ENCODE results near the gene CCDC51. TPM values are rescaled to one million over a fixed set of nuclear protein-coding genes. Genes with fewer than 3 reads are reported as not detected.

The CCDC51 gene
- polyA plus RNA-seq, 1 of the 3 experiments (the other 2 are of a cell fraction) = 24.2 TPM

GRCh38 chr3:48473617-48473952, 33.7 kb upstream of the CCDC51 start:
- H3K9me3 ChIP-seq = no peaks in the 10 kb centered on the region
- no peak overlapping the region; a peak in 1 of 4 replicates for H3K4me3 ChIP-seq (ENCODE audit: low read depth in 2 of 2, low read length in 1 of 2)
- 91% methylated on average over 5 of the region's 5 CpGs for WGBS (ENCODE audit: low lambda C conversion rate)
- no peak for DNase-seq
- ChIA-PET CTCF (interaction anchor here (0.8 to 6.4 kb wide), 13 partner anchors 9 to 80 kb away, joined by 3 to 27 read pairs (median 5); partner anchors contain the start of gene SHISA5), POLR2A (interaction anchor here (0.6 to 2.2 kb wide), 2 partner anchors 24 to 30 kb away, joined by 3 to 9 read pairs; partner anchors contain the start of gene SHISA5)
- TF ChIP-seq RFX5 (IDR thresholded peaks at IDR 0.05; ENCODE audit: low read length) = no peak
- H3K4me1 ChIP-seq (ENCODE audit: control insufficient read depth in 1 of 2, insufficient read depth in 2 of 2, low read depth in 1 of 2, low read length in 1 of 2) = peaks cover 0 to 22% of the 10 kb centered on the region in 2 experiments; a peak in 1 of 4 replicates
- peak overlapping the region; percentile 80 to 87; a peak in 3 of 4 replicates for H3K27ac ChIP-seq (ENCODE audit: low read depth in 2 of 2, low read length in 1 of 2)
- H3K9ac ChIP-seq = peak overlapping the region; percentile 79; the same call in 1 of the 2 replicates
- no peaks in the 10 kb centered on the region for H3K27me3 ChIP-seq (ENCODE audit: insufficient read depth)
- peak overlapping the region; percentile 82; the same call in 1 of the 2 replicates for H3K4me2 ChIP-seq
- H3K79me2 ChIP-seq (ENCODE audit: insufficient read depth) = peaks cover 43% of the 10 kb centered on the region
- no peaks in the 10 kb centered on the region for H4K20me1 ChIP-seq (ENCODE audit: insufficient read depth)
- H3F3A ChIP-seq (replicated peaks; ENCODE audit: insufficient read depth) = peaks cover 7% of the 10 kb centered on the region
- peaks cover 0 to 5% of the 10 kb centered on the region in 2 experiments for H3K36me3 ChIP-seq (replicated peaks in 1 of 2; ENCODE audit: control insufficient read depth in 1 of 2, insufficient read depth in 2 of 2, low read length in 1 of 2)
- 0 out of 2 replicates have a peak overlapping the region, but pooled peaks have one; percentile 37 for H2AFZ ChIP-seq (ENCODE audit: low read depth)
- no peaks in the 10 kb centered on the region for H3K9me2 ChIP-seq

- H3K9ac ChIP-seq = peak overlapping the region; percentile 79
- TF ChIP-seq FOSL2 (IDR thresholded peaks at IDR 0.05; ENCODE audit: borderline replicate concordance, low read depth) (peak; percentile 27; the same call in 1 of the 2 replicates), FOXM1 (IDR thresholded peaks at IDR 0.05; ENCODE audit: low read depth) (no peak), RAD21 (IDR thresholded peaks at IDR 0.05; ENCODE audit: low read length) (peak; percentile 11; the same call in 1 of the 2 replicates), NRF1 (IDR thresholded peaks at IDR 0.05; ENCODE audit: low read depth, low read length) (no peak), TEAD4 (IDR thresholded peaks at IDR 0.05; ENCODE audit: borderline replicate concordance, insufficient read depth) (no peak), ELF1 (IDR thresholded peaks at IDR 0.05) (0 out of 2 replicates have a peak, but pooled peaks have one; percentile 35), GABPA (IDR thresholded peaks at IDR 0.05; ENCODE audit: low read depth) (peak; percentile 48; the same call in 1 of the 2 replicates), SMC3 (IDR thresholded peaks at IDR 0.05; ENCODE audit: low read depth, low read length) (peak; percentile 2; the same call in 1 of the 2 replicates), JUND (IDR thresholded peaks at IDR 0.05) (no peak; the same call in 1 of the 2 replicates), RXRA (IDR thresholded peaks at IDR 0.05; ENCODE audit: borderline replicate concordance, low read depth) (no peak), YY1 (IDR thresholded peaks at IDR 0.05; ENCODE audit: low read depth) (peak; percentile 61), PBX3 (IDR thresholded peaks at IDR 0.05) (peak; percentile 30; the same call in 1 of the 2 replicates), EZH2phosphoT487 (IDR thresholded peaks at IDR 0.05; ENCODE audit: borderline replicate concordance, low read depth) (no peak), EP300 (IDR thresholded peaks at IDR 0.05; ENCODE audit: borderline replicate concordance in 1 of 2, low read depth in 1 of 2, low read length in 1 of 2) (no peak), GATA2 (CRISPR knock-in tag; IDR thresholded peaks at IDR 0.05) (no peak), CTCF (IDR thresholded peaks at IDR 0.05) (peak; percentile 59)
- TF ChIP-seq, protein P1, sequence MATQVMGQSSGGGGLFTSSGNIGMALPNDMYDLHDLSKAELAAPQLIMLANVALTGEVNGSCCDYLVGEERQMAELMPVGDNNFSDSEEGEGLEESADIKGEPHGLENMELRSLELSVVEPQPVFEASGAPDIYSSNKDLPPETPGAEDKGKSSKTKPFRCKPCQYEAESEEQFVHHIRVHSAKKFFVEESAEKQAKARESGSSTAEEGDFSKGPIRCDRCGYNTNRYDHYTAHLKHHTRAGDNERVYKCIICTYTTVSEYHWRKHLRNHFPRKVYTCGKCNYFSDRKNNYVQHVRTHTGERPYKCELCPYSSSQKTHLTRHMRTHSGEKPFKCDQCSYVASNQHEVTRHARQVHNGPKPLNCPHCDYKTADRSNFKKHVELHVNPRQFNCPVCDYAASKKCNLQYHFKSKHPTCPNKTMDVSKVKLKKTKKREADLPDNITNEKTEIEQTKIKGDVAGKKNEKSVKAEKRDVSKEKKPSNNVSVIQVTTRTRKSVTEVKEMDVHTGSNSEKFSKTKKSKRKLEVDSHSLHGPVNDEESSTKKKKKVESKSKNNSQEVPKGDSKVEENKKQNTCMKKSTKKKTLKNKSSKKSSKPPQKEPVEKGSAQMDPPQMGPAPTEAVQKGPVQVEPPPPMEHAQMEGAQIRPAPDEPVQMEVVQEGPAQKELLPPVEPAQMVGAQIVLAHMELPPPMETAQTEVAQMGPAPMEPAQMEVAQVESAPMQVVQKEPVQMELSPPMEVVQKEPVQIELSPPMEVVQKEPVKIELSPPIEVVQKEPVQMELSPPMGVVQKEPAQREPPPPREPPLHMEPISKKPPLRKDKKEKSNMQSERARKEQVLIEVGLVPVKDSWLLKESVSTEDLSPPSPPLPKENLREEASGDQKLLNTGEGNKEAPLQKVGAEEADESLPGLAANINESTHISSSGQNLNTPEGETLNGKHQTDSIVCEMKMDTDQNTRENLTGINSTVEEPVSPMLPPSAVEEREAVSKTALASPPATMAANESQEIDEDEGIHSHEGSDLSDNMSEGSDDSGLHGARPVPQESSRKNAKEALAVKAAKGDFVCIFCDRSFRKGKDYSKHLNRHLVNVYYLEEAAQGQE (IDR thresholded peaks at IDR 0.05; ENCODE audit: low read depth, low read length) = no peak
Measured at GRCh38 chr3:48472923-48473616, 33.2 kb upstream of the CCDC51 start.

More at GRCh38 chr3:48472923-48473616, 33.2 kb upstream of the CCDC51 start:
- Histone ChIP-seq H4K20me1 (ENCODE audit: insufficient read depth) (no peaks in the 10 kb centered on the region), H3K36me3 (replicated peaks in 1 of 2; ENCODE audit: control insufficient read depth in 1 of 2, insufficient read depth in 2 of 2, low read length in 1 of 2) (peaks cover 0 to 9% of the 10 kb centered on the region in 2 experiments), H2AFZ (ENCODE audit: low read depth) (0 out of 2 replicates have a peak overlapping the region, but pooled peaks have one; percentile 37), H3K9me2 (no peaks in the 10 kb centered on the region), H3K27me3 (ENCODE audit: insufficient read depth) (no peaks in the 10 kb centered on the region), H3K79me2 (ENCODE audit: insufficient read depth) (peaks cover 48% of the 10 kb centered on the region), H3K27ac (ENCODE audit: low read depth in 2 of 2, low read length in 1 of 2) (peak overlapping the region; percentile 80 to 87), H3K9me3 (no peaks in the 10 kb centered on the region), H3K4me2 (peak overlapping the region; percentile 82), H3K4me1 (ENCODE audit: control insufficient read depth in 1 of 2, insufficient read depth in 2 of 2, low read depth in 1 of 2, low read length in 1 of 2) (peaks cover 0 to 27% of the 10 kb centered on the region in 2 experiments; a peak in 1 of 4 replicates), H3K4me3 (ENCODE audit: low read depth in 2 of 2, low read length in 1 of 2) (peak overlapping the region; percentile 61 to 65), H3F3A (replicated peaks; ENCODE audit: insufficient read depth) (peaks cover 7% of the 10 kb centered on the region)
- DNase-seq = peak; percentile 82
- ChIA-PET CTCF (interaction anchor here (0.7 to 6.4 kb wide), 16 partner anchors 9 to 81 kb away, joined by 3 to 27 read pairs (median 5); partner anchors contain the start of gene SHISA5), POLR2A (interaction anchor here (2.2 kb wide), 1 partner anchor 31 kb away, joined by 9 read pairs; the partner anchor contains the start of gene SHISA5)
- WGBS (ENCODE audit: low lambda C conversion rate) = 23% methylated on average over 14 of the region's 17 CpGs
